ENCODE data around the gene TNRC6A.
"Not testable (repeated sequence)": the region's sequence is repeated elsewhere in the genome, so short reads cannot be mapped to it uniquely, and the experiment has no call there.

TNRC6A gene

DNA sequence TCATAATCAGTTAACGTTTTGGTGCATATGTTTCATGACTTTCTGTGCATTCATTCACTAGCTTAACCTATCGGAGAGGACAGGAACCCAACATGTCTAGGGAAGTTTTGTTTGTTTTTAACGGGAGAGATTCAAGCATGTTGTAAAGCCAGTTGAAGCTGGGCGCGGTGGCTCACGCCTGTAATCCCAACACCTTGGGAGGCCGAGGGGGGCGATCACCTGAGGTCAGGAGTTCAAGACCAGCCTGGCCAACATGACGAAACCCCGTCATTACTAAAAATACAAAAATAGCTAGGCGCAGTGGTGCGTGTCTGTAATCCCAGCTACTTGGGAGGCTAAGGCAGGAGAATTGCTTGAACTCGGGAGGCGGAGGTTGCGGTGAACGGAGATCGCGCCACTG is 1.4 kb upstream of the TNRC6A start:
- DNase-seq (ENCODE audit: low read depth in 2 of 2), result no peak

DNA sequence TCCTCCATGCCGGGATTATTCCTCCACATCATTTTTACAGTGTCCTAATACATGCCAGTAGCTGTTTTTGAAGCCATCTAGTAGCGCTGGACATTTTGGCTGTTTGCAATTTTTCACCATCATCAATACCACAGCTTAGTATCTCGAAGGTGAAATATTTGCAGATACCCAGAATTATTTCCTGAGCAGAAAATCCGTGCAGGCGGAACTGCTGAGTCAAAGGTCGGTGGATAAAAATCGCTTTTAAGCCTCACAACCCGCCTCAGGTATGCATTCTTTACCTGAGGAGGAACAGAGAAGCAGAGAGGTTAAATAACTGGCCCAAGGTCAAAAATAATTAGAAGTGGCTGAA is 584 bp upstream of the TNRC6A start:
- DNase-seq (ENCODE audit: low read depth in 2 of 2), result no peak

GRCh38 chr16:24729951-24730815 is 732 bp downstream of the TNRC6A start:
- no peak for DNase-seq (ENCODE audit: low read depth in 2 of 2)

DNA sequence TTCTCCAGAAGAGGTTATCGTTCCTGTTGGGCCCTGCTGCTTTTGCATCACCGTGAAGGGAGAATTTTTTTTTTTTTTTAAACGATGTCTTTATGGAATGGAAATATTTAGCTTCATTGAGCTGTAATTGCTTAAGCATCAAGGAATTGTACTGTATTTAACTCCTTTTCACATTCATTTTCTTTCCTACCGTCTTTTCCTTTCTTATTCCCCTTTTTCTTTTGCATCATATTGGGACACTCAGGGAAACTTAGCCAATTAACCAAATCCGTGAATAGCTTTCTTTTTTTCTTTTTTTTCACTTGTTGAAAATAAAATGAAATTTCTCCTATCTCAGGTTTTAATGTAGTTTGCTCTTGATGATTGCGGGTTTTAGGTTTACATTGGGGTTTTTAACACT is 1.5 kb downstream of the TNRC6A start:
- DNase-seq (ENCODE audit: low read depth in 2 of 2), result no peak

DNA sequence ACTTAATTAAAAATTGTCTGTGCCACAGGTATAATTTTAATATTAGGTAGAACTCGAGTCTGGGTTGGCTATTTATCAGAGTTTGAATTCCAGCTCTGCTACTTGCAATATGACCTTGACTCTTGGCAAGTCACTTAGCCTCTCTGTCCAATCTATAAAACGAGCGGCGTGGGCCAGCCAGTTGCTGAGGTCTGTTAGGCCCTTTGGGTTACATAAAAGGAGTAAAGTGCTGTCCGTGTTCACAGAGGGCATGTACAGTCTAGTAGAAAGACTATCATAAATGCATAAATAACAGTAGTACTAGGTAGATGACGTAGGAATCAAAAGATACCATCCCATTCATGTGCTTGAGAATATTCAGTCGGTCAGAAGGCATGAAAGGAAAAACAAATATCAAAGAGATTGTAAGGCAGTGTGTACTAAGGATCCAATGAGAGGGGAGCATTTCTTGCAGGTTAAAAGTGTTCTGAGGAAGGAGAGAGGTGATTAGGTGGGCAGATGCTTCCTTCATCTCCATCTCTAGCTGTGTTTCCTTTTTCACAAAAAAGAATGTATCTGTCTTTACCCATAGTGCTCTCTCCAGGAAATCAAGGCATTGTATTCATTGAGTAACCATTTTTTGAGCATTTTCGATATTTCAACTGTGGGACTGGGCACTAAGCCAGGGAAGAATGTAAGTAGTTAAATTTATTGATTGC is 2.4 kb downstream of the TNRC6A start:
- no peak for DNase-seq (ENCODE audit: low read depth in 2 of 2)

DNA sequence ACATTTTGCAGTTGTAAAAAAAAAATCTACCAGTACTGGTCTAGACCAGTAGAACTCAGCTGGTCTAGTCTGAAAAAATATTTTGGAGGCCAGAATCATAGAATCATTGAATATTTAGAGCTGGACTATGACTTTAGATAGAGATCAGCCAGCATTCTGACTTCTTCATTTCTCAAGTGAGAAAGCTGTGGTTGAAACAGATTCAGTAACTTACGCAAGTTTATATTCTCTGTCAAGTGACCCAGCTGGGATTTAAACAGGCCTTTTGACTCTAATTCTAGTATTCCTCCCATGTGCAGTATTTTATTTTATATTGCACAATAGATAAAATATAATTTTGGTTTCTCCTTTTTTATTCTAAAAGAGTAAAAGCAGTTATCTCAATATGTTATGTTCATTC is 4.9 kb downstream of the TNRC6A start:
- no peak for DNase-seq (ENCODE audit: low read depth in 2 of 2)

DNA sequence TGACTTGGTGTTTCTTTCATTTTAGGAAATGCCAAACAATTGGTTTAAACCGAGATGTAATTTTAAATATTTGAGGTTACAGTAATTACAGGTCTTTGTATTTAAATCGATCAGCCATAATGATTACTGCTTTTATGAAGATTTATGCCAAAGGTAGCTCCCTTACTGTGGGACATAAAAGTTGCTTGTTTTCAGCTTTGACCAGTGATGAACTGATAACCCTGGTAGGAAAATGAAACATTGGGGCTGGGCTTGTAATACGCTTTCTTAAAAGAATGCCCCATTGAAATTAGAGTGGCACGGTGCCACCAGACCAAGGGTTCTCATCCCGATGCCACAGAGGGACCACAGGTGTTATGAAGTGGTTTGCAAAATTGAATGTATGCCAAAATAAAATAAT is 7.3 kb downstream of the TNRC6A start:
- no peak for DNase-seq (ENCODE audit: low read depth in 2 of 2)

DNA sequence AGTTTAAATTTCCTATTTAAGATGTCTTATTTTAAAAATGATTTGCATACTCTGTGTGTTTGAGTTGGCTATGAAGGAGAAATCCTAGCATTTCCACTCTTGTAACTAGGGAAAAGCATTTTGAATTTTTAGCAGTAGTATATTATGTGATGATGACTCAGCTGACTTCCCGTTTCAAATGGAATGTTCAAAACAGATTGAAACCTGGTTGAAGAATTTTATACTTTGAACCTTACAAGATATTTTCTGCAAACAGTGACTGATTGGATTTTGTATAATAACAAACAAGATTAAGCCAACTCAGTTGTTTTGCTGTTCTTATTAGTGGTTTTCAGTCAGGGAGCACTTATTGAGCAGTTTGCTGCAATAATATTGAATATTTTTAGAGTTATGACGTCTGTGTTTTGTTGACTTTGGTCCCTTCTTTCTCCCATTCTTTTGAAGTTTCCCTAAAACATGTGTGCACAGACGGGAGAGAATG is 8.0 kb downstream of the TNRC6A start:
- no peak for DNase-seq (ENCODE audit: low read depth in 2 of 2)

- DNase-seq (ENCODE audit: low read depth in 2 of 2), result no peak
Observed at GRCh38 chr16:24737916-24738594, 8.6 kb downstream of the TNRC6A start.

DNA sequence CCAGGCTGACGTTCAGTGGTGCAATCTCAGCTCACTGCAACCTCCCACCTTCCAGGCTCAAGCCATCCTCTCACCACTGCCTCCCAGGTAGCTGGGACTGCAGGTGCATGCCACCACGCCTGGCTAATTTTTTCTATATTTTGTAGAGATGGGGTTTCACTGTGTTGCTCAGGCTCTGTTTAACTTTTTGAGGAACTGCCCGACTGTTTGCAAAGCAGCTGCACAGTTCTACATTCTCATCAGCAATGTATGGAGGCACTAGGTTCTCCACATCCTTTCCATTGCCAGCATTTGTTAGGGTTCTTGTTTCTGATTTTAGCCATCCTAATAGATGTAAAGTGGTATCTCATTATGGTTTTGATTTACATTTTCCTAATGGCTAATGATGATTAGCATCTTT is 9.4 kb downstream of the TNRC6A start:
- no peak for DNase-seq (ENCODE audit: low read depth in 2 of 2)

- no peak for DNase-seq (ENCODE audit: low read depth in 2 of 2)
Observed at GRCh38 chr16:24741862-24742261, 12.4 kb downstream of the TNRC6A start.

GRCh38 chr16:24742610-24743009 is 13.2 kb downstream of the TNRC6A start:
- DNase-seq (ENCODE audit: low read depth in 2 of 2), result not testable (repeated sequence)

- DNase-seq (ENCODE audit: low read depth in 2 of 2), result no peak
Observed at GRCh38 chr16:24745391-24745790, 15.9 kb downstream of the TNRC6A start.

DNA sequence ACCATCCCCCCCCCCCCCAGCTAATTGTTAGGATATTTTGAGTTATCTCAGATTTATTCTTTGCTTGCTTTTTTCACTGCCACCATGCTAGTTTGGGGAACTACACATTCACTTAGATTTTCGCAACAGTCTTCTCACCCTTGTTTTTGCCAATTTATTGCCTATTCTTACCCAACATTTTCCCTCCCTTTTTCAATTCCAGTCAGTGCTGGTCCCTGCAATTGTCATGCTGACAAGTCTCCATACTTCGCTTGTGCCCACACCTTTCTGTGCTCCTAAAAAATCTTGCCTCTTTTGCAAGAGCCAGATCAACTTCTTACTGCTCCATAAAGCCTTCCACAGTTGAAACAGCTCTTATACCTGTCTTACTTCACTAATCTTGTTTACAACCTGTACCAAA is 16.3 kb downstream of the TNRC6A start:
- no peak for DNase-seq (ENCODE audit: low read depth in 2 of 2)

DNA sequence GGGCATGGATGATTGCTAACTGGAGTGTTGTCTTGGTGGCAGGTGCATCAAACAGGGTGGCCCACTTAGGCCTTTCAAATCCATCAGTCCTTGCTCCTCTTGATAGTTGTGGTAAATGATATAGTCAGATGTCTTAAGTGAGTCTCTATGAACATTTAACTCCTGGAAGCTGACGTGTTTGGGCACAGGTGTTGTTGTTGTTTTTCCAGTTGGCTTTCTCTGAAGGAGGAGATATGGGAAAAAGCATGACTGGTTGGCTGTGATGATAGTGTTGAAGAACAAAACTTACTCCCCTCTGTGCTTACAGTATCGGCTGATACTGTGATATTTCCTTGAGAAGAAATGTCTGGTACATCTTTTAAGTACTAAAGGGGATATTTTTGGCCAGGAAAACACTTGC is 18.0 kb downstream of the TNRC6A start:
- DNase-seq (ENCODE audit: low read depth in 2 of 2), result no peak

DNA sequence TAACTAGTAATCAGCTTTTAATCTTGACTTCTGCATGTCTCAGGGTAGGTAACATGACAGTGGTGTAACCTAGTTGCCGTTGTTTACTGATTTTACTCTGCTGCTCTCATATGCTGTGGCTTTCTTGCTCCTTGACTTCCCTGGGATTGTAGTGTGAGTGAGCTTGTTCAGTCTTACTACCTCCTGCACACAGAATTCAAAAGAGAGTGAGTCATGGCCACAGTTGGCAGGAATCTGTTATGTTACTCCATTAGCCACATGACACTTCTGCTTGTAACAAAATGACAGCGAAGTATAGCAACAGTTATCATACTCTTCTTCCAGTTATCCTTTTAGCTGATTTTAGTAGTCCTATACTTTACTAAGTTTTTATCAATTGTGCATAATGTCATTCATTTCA is 18.8 kb downstream of the TNRC6A start:
- DNase-seq (ENCODE audit: low read depth in 2 of 2), result no peak

GRCh38 chr16:24749310-24749709 is 19.9 kb downstream of the TNRC6A start:
- DNase-seq (ENCODE audit: low read depth in 2 of 2), result no peak

DNA sequence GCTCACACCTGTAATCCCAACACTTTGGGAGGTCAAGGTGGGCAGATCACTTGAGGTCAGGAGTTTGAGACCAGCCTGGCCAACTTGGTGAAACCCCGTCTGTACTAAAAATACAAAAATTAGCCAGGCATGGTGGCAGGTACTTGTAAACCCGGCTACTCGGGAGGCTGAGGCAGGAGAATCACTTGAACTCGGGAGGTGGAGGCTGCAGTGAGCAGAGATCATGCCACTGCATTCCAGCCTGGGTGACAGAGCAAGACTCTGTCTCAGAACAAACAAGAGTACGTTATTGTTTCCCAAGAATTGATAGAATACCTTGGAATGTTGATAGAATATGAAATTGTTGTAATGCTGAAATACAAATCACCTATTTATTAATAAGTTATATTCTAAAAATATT is 20.4 kb downstream of the TNRC6A start:
- DNase-seq (ENCODE audit: low read depth in 2 of 2), result not testable (repeated sequence)

GRCh38 chr16:24753000-24753399 is 23.5 kb downstream of the TNRC6A start:
- no peak for DNase-seq (ENCODE audit: low read depth in 2 of 2)

DNA sequence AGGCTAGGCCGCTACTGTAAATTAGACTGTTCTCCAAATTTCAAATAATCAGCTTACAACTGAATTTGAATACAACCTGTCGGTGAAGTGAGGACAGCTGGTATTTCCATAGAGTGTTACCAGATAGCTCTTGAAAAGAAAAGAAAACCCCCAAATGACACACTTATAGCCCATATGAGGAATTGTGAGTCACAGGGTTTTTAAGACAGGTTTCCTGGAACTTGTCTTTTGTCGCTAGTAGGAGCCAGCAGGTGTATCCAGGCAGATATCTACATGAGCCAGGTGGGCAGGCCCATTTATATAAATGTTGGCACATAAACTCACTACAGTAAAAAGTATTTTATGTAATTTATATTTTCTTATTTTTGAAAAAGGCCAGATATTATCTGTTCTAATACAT is 24.0 kb downstream of the TNRC6A start:
- no peak for DNase-seq (ENCODE audit: low read depth in 2 of 2)

GRCh38 chr16:24754543-24754942 is 25.1 kb downstream of the TNRC6A start:
- DNase-seq (ENCODE audit: low read depth in 2 of 2), result no peak

- DNase-seq (ENCODE audit: low read depth in 2 of 2), result no peak
Observed at GRCh38 chr16:24755201-24755874, 25.9 kb downstream of the TNRC6A start.

Measured in stimulated activated CD8-positive, alpha-beta memory T cell treated with anti-CD3 and anti-CD28 coated beads, Interleukin-7, amount 100 ng/mL, for 1 hour (primary cell).